IPS DF 19.7 (cell line): Measurements from ENCODE around the gene MEF2D.

Experiments used
- DNase-seq: peaks from one replicate; pipeline ENCODE4 v3.0.0-alpha.2; 2013; ENCODE audit warnings: low read depth, low spot score

MEF2D gene

DNA sequence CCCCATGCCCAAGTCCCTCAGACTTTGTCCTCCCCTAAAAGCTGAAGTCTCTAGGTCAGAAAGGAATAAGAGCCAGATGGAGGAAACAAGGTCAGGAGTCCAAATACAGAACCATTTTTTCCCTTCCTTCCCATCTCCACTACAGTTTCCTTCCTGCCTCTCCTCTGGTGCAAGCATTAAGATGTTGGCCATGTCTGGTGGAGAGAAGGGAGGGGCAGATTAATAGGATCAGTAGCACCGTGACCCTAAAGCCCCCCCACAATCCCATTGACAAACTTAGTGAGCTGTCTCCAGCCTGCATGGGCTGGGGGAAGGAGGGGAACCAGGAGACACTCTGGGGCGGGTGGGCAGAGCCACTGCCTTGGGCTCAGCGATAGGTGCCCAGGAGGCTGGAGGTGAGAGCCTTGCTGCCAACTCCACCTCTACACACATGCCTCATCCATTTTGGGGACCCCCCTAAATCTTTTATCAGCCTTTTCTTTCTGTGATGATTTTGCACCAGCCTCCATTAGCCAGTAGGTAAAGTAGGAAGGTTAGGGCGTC is 71.8 kb downstream of the MEF2D start:
- DNase-seq: no peak

GRCh38 chr1:156427957-156428356 is 72.6 kb downstream of the MEF2D start:
- no peak for DNase-seq

GRCh38 chr1:156425943-156426342 is 74.6 kb downstream of the MEF2D start:
- DNase-seq: no peak

DNA sequence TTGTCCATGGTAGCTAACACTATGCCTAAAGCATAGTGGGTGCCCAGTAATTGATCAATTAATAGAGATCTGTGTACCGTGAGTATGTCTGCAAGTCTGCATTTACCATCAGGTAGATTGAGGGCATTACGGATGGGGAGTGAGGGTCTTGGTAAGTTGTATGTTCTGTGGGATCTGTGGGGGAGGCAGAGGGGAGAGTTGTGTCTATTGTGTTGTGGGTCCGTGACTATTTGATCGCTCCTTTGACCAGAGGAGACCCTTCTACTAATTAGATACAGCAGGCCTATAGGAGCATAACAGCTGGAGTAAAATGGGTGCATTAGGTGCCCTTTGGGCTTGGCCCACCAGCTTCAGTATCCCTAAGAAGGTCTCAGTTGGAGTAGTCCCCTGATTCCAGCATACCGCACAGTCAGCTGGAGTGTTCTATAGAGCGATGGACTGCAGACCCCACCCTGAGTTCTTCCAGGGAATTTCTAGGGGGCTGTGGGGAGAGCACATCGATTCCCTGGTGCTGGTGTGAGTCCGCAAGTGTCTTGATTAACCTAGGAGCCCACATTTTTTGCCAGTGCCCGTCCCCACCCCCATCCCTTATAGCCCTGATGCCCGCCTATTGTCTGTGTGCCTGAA is 75.7 kb downstream of the MEF2D start:
- DNase-seq: no peak

- DNase-seq: no peak
These were observed 76.9 kb downstream of the MEF2D start for GRCh38 chr1:156423422-156424352.

DNA sequence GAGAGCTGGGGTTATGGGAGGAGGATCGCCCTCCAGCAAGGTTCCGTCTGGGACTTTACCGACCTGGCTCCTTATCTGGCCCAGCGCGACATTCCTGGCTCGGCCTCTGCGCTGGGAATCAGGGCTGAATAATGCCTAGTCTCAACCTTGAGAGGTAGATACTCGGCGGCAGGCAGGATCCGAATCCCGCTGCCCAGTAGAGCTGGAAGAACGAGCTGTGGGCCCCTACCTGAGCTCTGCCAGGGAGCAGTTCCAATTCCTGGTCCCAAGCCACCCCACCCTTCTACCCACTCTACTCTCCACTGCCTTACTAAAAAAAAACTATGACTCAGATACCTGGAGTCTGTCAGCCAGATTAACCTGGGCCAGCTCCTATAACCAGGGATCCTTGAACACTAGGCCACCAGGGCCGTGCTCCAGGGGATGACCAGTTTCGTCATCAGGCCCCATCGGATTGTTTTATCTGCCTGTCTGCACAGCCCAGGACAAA is 77.9 kb downstream of the MEF2D start:
- DNase-seq: no peak

DNA sequence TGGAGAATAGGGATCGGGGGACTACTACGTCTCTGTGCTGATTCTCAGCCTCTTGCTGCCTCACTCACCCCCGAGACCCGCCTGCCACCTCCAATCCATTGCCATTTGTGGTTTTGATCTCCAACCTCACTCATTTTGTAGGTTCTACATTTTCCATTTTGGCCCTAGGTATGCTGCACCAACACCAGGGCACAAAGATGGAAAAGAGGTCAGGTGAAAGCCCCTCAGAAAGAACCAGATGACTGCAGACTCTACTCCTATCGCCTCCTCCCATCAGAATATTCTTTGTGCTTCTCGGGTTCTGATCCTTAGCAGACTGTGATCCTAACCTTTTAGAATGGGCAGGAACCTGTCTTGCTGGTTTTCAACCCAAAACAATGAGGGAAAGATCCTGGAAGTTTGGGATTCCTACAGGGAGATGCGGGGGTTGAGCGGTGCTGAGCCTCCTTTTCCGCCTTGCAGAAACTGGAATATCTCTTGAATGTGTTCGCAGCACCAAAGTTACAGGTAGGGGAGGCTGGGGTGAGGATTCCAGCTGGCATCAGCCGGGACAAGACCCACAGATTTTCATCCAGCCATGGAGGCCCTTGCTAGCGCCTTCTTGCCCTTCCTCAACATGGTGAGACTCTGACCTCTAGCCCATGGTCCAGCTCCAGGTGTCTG is 78.5 kb downstream of the MEF2D start:
- DNase-seq: no peak

DNA sequence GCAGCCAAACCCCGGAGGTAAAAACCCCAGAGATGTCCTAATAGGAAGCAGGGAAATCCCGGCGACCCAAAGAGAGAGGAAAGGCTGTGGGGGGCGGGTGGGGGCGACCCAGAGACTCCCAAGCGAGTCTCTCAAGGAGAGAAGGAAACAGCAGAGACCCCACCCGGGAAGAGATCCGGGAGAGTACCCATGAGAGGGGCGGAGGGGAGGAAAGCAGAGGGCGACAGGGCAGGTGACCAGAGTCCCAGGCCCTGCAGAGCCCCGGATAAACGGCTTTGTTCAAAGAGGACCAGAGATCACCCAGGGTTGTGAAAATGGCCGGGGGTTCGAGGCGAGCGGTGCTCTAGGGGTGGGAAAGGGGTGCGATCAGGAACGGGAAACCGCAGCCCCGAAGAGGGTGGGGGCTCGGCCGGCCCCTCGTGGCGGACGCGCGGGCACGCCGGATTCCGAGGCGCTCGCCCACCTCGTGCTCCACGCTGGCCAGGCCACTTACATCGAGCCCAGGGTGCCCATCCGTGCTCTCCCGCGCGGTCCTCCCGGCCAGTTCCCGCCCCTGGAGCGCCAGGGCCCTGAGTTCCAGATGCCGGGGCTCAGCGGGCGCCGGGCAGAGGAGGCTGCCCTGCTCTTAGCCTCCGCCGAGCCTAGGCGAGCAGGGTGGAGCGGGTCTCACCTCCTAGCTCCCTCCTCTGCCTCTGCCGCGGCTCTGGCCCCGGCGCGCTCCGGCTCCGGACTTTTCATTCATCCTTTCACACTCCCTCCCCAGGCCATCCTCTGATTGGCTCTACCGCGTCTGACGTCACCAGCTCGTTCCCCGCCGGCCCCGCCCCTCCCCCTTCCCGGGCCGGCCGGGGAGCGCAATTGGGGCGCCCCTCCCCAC is 79.3 kb downstream of the MEF2D start:
- no peak for DNase-seq

- DNase-seq: no peak
These were observed 80.1 kb downstream of the MEF2D start for GRCh38 chr1:156420205-156421061.

GRCh38 chr1:156419854-156420204 is 80.7 kb downstream of the MEF2D start:
- DNase-seq: no peak

DNA sequence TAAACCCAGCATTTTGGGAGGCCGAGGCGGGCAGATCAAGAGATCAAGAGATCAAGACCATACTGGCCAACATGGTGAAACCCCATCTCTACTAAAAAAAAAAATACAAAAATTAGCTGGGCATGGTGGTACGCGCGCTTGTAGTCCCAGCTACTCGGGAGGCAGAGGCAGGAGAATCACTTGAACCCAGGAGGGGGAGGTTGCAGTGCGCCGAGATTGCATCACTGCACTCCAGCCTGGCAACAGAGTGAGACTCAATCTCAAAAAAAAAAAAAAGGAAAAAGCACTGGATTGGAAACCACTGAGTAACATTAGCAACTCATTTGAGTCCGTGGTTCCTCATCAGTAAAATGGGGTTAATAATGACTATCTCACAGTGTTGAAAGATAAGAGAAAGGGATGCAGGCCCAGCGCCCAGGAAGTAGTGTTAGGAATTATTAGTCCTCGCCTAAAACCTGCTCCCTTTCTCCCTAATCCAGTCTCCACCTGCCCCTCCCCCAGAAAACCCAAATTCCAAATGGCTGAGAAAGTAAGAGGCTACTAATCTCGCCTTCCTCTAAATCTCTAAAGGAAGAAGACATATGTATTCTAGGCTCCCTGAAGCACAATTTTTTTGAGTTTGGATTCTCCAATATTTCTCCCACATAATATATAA is 82.0 kb downstream of the MEF2D start:
- DNase-seq: no peak

DNA sequence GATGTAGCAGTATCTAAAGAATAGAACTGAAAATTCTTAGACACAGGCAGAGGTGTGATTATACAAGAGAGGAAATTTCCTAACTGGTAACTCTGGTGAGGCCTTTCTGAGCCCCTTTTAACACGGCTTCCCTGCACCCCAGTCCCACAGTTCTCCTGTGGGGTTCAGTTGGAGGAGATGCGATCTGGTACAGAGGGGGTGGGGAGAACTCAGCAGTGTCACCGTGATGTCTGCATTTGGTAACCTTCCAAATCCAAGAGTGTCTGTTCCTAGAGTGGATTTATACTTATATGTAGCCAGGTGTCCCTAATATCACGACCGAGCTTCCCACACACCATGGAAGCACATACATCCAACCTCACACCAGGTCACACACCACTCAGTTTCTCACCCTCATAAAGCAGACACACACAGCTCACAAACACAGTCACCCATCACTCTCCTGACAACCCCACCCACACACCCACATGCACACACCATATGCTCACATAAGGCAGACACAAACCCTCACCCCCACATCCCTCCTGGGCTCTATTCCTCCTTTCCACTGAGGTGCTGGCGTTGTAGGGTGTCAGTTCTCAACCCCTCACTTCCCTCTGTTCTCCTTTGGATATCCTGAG is 83.1 kb downstream of the MEF2D start:
- DNase-seq: no peak

DNA sequence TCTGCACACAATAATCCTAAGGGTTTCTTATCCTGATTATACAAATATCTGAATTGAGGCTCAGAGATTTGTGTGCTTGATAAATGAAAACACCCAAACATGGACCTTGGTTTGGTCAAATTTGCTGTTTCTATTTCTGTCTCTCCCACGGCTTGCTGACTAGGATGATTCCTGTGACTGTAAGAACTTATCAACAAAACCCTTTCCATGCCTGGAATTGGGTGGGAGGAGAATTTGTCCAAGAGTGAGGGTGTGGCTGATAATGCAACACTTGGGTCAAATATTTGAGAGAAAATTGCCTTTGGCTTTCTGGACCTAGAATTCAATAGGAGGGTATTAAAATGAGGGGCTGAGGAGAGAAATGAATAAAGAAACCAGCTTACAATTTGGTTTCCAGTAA is 83.6 kb downstream of the MEF2D start:
- DNase-seq: no peak

- DNase-seq: no peak
These were observed 86.0 kb downstream of the MEF2D start for GRCh38 chr1:156414461-156415064.
